HG03575 (cell line): ENCODE measurements around the gene AGRP.
"Not testable (repeated sequence)": the region's sequence is repeated elsewhere in the genome, so short reads cannot be mapped to it uniquely, and the experiment has no call there.

ENCODE experiments used
- ATAC-seq: cut with Tn5 transposase; IDR thresholded peaks from one replicate; pipeline ENCODE4 v1.9.1; 2021; ENCODE audit not compliant: unreplicated experiment, insufficient number of reproducible peaks, low FRiP score; ENCODE audit errors: extremely low read depth

AGRP gene

GRCh38 chr16:67509016-67509415 lies 25.7 kb upstream of the AGRP start:
- ATAC-seq, result no peak

GRCh38 chr16:67506468-67506867 lies 23.1 kb upstream of the AGRP start:
- ATAC-seq, result no peak

- ATAC-seq, result no peak
Measured at GRCh38 chr16:67504031-67505021, 21.0 kb upstream of the AGRP start.

GRCh38 chr16:67499106-67499505 lies 15.8 kb upstream of the AGRP start:
- no peak for ATAC-seq

- no peak for ATAC-seq
Measured at GRCh38 chr16:67490335-67491096, 7.2 kb upstream of the AGRP start.

- no peak for ATAC-seq
Measured at GRCh38 chr16:67489401-67490083, 6.2 kb upstream of the AGRP start.

- not testable (repeated sequence) for ATAC-seq
Measured at GRCh38 chr16:67487561-67487960, 4.2 kb upstream of the AGRP start.

GRCh38 chr16:67486805-67487204 lies 3.5 kb upstream of the AGRP start:
- ATAC-seq, result no peak

- no peak for ATAC-seq
Measured at GRCh38 chr16:67483731-67484525, 581 bp upstream of the AGRP start.

GRCh38 chr16:67482233-67482924 lies 968 bp downstream of the AGRP start:
- ATAC-seq, result no peak

- no peak for ATAC-seq
Measured at GRCh38 chr16:67481561-67482232, 1.6 kb downstream of the AGRP start.

GRCh38 chr16:67480833-67481560 lies 2.4 kb downstream of the AGRP start, which contains the start of gene ATP6V0D1:
ATP6V0D1 (minus strand) TSS chr16:67481157; CDS start chr16:67481086, 71 bp downstream.
- peak; percentile 67 for ATAC-seq

- no peak for ATAC-seq
Measured at GRCh38 chr16:67477960-67478554, 5.3 kb downstream of the AGRP start.

GRCh38 chr16:67474551-67475455 lies 8.5 kb downstream of the AGRP start:
- ATAC-seq, result no peak

- ATAC-seq, result no peak
Measured at GRCh38 chr16:67471758-67472384, 11.5 kb downstream of the AGRP start.
